Fibroblast of gingiva (primary cell): ENCODE measurements around the gene FOXJ3.

Experiments used
- DNase-seq: peaks from one replicate; pipeline ENCODE4 v3.0.0-alpha.2; 2011; ENCODE audit warnings: low read depth

Gene FOXJ3

DNA sequence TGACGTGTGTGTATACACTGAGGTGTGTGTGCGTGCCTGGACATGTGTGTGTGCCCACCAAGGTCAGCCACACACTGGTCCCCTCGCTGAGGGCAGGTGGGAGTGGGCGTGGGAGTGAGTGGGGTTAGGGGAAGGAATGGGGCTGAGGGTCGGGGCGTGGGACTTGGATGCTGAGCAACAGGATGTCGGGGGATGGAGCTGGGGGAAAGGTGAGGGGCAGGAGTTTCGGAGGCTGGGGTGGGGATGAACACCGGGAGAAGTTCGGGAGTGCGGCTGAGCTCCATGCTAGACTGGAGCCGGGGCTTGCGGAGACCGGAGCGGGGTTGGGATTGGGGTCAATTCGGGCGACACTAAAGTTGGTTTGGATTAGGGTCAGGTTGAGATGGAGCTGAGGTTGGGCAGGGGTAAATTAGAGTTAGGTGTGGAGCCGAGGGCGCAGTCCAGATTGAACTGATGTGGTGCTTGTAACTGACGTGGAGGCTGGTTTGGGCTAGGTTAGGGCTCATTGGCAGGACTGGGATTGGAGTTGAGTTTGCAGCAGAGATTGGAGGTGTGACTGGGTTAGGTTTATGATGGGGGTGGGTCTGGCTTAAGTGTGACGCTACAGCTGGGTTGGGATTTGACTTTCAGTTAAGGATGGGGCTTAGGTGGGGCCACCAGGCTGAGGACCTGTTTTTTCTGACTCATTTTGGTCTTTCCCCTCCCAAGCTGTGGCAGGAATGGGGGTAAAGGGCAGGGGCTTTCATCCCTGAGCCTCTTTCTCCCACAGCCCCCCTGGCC is 167.2 kb downstream of the FOXJ3 start:
- DNase-seq = no peak

DNA sequence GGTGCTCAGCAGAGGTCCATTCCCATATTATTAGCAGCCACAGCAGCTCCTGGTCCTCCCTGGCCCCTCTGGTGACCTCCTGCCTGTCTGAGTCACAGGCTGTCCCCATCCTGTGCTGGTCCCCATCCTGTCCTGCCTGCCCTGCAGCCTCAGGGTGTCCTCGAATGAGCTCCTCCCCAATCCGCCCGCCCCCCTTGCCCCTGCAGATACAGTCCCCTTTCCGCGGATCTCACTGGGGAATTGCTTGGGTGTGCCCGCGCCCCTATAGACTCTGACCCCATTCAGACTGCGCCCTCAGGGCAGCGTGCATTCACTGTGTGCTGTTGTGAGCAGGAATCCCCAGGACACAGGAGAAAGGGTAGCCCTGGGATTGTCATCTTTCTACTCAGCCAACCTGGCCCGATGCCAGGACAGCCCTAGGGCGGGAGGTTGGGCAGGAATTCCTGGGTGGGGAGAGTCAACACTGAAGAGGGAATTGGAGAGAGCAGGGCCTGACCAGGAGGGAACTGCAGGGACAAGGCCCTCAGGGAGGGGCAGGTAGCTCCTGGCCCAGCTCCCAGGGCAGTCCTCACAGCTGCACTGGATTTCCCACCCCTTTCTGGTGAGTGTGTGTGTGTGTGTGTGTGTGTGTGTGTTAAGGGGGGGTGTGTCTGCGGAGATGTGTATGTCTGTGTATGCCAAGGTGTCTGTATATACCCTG is 169.4 kb downstream of the FOXJ3 start:
- no peak for DNase-seq

DNA sequence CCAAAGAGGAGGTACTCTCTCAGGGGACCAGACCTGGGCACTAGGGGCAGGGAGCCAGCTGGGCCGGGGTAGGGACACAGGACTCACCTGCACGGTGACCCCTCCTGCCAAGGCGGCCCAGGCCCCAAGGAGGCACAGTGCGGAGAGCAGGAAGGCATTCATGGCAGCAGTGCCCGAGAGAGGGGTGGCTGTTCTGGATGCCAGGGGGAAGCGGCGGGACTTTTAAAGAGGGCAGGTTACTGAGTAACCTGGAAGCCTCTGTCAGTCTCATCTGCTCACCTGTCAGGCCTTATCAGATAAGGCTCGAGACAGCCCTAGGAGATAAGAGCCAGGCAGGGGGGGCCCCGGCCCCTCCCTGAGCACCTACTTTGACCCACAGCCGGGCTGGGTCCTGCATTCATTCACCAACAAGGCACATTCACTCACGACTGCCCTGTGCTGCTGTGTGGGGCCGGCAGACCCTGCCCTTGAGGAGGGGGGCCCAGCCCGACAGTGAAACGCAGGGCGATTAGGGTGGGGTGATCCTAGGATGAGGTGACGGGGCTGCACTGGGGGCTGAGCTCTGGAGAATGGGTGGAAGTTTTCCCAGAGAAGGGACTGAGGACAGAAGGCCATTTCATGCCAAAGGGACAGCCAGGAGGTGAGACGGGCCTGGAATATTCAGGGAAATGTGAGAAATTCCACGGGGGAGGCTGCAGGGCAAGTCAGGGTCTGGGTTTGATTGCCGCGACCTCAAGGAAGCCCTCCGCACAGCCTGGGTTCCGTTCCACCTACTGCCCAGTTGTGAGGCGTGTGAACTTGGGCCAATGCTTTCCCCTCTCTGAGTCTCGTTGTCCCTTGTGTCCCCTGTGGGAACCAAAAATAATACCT is 170.2 kb downstream of the FOXJ3 start, which contains the start of gene GUCA2A:
GUCA2A (minus strand) TSS at position 195 of the 870 bp plus-strand sequence; CDS start at position 162, 33 bp downstream.
- DNase-seq = no peak

DNA sequence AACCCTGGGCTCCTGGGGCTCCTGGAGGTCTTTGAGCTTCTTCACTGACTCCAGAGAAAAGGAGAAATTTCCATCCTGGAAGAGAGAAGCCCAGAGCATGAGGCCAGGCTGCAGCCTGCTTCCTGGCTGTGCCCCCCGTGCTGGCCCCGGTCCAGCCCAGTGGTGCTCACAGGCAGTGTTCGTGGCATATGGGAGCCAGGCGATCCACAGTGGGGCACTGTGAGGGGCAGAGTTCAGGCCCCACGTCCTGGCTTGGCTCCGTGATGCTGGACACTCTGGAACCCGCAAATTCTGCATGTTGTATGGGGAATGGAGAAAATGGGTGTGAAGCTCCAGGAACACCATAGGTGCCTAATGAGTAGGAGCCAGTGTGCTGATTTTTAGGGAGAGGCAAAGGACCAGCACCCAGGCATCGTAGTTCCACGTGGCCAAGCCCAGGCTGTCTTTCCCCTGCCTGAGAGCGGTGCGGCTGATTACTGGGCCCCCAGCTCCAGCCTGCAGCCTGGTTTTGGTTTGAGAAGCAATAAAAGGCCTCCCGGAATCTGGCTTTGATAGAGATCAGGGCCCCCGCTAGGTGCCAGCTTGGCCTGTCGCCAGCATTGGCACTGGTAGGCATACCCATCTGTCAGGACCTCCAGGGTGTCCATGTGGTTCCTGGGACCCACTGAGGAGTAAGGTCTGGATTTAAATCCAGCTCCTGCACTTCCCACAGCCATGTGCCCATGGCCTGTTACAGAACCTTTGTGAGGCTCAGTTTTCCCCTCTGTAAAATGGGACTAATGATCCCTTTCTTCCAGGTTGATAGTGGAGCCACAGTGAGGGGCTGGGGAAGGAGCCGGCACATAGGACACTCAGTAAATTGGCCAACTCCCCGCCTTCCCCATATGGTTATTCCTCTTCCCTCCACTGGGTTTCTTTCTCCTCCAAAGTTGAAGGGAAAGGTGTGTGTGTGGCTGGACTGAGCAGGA is 171.2 kb downstream of the FOXJ3 start:
- DNase-seq = no peak

DNA sequence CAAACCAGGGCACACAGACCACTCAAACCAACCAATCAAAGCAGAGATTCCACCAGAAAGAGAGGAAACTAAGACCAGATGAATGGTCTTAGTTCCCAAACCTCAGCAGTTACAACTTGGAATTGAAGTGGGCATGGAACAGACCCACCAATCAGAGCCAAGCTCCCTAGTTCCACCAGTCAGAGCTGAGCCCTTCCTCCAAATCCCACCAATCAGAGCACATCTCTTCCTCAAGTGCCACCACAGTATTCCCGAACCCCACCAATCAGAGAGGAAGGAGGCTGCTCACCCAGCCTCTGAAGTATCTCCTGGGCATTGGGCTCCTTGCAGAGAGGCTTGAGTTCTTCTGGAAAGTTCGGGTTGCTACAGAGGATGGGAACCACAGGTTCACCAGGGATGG is 171.9 kb downstream of the FOXJ3 start:
- no peak for DNase-seq

DNA sequence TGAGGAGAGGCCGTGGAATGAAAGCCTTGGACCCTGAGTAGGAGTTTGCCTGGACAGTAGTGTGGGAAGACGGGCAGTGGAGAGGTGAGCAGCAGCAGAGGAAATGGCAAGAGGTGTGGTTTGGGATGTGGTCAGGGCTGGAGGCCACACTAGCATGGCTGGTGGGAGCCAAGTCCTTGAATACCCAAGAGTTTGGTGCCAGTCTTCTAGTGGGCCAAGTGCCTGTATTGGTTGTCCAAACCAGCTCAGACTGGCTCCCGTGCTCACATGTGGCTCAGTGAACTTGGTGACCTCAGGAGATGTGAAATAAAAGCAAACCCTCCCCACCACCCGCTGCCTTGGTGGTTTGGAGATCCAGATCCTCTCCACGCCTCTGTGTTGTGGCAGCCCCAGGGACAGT is 172.9 kb downstream of the FOXJ3 start:
- DNase-seq = no peak

DNA sequence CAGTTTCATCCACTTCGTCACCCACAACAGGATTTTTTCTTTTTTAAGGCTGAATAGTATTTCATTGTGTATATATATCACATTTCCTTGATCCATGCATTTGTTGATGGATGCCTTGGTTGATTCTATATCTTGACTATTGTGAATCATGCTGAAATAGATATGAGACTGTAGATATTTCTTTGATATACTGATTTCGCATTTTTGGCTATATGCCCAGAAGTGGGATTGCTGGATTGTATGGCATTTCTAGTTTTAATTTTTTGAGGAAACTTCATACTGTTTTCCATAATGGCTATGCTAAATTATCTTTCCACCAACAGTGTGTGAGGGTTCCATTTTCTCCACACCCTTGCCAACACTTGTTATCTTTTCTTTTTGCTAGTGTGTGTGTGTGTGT is 176.8 kb downstream of the FOXJ3 start:
- no peak for DNase-seq

DNA sequence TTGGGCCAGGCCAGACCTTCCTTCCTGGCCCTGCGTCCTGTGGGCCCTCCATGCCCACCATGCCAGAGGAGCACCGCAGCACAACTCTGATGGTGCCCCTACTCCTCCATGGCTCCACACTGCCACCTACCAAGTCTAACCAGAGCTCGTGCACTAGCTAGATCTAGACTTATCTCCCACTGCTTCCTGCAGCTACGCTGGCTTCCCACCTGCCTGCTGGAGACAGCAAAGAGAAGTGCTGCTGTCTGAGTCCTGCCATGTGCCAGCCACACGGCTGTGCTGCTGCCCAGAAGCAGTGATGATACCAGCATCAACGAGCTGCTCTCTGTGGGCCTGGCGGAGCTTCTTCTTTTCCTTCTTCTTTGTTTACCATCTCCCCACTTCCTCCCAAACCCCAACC is 177.4 kb downstream of the FOXJ3 start:
- no peak for DNase-seq

DNA sequence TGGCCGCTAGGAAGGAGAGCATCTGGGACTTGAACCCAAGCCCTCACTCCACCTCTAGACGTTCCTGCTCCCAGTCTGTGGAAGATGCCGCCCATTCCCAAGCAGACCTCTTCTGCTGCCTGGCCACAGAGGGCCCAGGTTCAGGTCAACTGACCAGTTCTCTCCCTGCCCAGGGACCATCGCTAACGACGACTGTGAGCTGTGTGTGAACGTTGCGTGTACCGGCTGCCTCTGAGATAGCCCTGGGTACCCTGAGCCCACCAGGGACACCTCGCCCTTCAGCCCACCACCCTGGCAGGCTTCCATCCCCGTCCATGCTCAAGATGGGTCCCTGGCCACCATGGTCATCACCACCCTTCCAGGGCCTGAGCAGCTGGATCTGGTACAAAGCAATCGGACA is 179.7 kb downstream of the FOXJ3 start:
- DNase-seq = no peak

DNA sequence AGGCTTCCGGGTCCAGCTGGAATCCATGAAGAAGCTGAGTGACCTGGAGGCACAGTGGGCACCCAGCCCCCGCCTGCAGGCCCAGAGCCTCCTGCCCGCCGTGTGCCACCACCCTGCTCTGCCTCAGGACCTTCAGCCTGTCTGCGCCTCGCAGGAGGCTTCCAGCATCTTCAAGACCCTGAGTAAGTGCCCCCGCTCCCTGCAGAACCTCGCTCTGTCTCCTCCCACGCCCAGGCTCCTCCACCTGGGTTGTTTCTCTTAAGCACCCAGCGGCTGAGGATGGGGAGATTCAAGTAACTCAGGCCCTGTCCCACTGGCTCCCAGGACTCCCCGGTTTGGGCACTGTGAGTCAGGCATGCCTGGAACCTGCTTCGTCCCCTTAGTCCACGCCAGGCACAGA is 180.3 kb downstream of the FOXJ3 start:
- DNase-seq = no peak

DNA sequence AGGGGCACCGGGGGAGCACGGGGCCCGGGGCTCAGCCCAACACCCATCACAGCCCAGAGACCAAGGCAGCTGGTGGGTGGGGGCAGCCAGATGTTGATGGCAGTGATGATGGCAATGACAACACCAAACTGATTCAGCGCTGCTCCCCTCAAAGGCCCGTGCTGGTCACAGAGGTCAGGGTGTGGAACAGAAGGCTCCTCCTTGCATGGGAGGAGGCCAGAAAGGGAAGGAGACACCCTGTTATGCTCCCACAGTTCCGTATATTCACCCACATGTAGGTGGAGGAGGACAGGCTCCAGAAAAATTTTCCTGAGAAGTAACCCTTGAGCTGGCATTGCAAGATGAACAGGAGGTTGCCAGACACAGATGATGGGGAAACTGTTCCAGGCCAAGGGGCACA is 181.4 kb downstream of the FOXJ3 start:
- no peak for DNase-seq

DNA sequence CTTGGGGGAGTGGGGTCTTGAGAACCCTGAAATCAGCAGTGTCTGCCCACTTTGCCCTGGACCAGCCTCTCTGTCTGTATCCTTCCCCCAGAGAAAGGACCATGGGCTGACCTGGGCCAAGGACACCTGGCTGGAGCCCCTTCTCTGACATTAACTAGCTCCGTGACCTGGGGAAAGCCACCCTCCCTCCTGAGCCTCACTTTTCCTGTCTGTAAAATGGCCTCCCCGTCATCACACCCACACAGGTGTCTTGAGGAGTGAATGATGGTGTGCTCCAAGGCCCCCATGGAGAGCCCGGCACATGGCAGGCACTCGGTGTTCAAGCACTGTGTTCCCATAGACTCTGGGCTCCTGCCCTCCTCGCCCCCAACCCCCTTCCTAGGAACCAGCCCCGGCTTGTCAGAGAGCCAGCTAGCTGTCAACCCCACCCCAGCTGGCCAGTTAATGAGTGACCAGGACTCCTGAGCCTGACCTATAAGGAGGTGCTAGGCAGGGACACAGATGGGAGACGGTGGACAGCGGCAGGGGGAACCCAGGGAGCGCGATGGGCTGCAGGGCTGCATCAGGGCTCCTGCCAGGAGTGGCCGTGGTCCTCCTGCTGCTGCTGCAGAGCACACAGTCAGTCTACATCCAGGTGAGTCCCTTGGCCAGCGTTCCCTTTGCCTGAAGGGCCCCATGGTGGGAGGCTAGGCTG is 182.0 kb downstream of the FOXJ3 start, which contains the start of gene GUCA2B:
GUCA2B (plus strand) TSS at position 504 of the 694 bp plus-strand sequence; CDS start at position 545, 41 bp downstream.
- no peak for DNase-seq

DNA sequence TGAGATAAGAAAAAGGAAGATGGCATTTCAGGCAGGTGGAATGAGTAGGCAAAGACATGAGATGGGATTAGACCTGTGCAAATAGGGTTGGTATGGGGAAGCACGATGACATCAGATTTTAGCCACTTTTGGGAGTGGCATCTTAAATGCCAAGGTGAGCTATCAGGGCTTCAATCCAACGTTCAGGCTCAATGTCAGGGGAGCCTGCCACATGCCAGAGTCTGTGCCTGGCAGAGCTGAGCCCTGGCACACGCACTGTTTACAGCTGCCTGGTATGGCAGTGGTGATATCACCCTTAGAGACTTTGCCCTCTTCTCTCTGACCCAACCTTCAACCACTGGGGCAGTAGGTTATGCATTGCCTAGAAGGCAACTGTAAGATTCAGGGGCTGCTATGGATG is 182.9 kb downstream of the FOXJ3 start:
- no peak for DNase-seq

DNA sequence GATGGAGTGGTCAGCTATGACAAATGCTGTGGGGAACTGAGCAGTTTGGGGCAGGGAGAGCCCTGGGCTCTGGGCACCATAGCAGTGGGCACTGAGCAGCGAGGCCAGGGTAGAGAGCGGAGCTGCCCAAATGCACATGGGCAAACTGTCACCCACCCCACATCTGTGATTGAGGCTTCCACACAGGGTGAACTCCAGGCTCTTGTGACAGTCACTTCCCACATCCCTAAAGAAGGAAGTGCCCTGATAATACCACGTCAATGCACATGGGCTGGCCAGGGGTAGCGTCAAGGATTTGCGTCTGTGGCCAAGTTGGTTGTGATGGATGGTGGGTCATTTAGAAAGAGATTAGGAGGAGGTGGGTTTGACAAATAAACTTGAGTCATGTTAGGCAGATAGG is 184.4 kb downstream of the FOXJ3 start:
- DNase-seq = no peak

DNA sequence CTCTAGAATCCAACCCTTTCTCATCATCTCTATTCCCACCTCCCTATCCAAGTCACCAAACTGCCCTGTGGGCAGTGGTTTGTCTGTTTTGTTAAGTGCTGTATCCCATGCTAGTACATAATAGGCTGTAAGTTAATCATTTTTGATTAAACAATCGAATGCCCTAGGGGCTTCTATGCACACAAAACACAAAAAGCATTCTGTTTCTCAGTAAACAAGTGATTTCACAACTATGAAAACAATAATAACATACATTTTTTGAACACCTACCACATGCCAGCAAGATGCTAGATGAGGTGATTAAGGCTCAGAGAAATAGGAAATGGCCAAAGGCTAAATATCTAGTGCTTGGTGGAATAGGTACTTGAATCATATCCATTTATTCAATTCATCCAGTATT is 186.9 kb downstream of the FOXJ3 start:
- no peak for DNase-seq

DNA sequence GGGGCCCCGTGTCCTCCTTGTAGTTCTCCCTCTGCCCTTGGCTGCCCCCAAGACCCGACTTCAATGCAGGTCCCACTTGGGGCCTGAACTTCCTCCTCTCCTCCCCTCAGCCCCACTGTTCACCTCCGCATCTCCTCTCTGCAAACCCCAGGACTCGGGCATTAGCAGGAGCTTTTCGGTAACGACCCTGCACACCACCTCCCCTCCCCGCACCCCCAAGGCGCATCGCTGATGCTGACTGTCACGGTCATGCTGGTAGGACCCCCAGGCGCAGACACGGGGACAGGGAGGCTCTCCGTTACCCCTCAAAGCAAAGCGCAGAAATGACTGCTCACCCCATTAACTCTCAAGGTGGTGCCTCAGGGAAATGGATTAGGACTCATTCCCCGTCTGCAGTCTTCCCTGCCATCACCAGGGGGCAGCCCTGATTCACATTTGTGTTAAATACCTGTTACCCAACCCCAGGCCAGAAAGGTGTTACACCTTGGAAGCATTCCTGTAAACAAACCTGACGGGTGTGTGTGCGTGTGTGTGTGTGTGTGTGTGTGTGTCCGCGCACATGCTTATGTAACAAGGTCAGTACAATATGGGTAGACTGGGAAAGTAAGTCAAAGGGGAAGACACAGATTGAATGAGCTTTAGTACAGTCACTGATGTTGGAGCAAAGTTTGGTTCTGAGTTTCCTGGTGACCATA is 188.3 kb downstream of the FOXJ3 start:
- peak; percentile 23 for DNase-seq

DNA sequence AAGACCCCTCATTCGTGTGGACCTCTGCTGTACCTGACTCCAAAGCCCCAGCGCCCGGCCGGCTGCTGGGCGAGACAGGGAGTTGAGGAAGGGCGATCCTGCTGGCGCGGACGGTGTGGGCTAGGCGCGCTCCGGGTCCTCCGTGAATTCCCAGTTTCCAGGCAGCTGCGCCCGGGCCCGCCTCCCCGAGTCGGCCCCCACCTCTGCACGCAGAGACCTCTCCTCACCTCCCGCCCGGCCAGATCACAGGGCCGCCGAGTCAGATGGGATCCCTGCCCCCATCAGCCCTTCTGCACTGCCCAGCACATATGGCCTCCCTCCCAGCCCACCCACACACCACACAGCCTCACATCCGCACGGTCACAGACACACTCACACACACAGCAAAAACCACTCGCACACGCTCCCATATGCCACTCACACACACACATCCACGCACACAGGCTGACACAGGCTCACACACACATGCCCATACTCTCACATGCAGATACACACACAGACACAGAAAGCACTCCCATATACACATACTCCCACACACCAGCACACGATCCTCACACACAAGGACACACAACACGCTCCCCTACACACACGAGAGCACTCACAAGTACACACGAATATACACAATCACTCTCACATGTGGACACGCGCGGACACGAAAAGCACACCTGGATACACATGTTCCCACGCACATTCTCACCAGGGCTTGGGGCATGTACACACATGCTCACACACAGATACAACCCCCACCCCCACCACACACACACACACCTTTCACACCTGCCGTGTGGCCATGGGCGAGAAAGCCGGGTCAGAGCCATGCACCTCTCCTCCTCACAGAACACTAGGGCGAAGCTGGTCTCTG is 189.0 kb downstream of the FOXJ3 start:
- no peak for DNase-seq

DNA sequence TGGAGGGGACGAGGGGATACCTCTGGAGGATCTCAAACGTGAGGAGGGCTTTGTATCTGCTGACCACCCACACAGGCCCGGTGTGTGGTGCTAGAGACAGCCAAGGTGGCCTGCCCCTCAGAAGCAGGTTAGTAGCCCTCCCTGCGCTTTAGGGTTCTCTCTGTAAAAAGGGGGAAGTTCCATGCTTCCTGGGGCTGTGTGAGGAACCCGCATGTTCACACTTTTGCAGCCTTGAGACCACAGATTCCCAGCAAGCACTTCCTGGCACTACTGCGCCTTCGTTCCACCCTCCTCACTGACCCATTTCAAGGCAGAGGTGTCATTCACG is 189.7 kb downstream of the FOXJ3 start:
- DNase-seq = no peak

DNA sequence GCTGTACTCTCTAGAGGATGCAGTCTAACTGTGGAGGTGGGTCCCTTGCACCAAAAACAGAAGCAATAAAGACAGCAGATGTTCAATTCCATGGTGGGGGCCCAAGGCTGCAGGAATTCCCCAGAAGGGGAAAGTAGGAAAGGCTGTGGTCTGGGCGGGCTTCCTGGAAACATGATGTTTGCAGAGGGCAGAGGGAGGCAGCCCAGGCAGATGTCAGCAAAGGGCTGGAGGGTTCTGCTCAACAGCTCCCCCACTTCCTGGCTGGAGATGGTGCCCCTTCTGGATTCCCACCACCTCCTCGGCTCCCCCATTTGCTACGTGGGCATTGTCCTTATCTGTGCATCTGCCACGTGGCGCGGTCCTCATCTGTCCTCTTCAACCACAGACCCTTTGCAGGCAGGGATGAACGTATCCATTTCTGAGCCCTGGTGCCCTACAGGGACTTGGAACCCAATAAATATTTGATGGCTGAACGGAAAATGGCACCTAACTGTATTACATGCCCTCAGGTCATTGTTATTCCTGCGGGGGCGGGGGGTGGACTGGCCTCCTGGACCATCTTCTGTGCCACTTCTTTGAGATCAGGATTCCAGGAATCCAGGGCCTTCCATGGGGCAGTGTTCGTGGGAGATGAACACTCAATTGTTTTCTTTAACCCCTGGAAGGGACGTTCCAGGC is 190.2 kb downstream of the FOXJ3 start:
- no peak for DNase-seq
